Common myeloid progenitor, CD34-positive (primary cell): ENCODE data around the gene RABGGTA.

ENCODE experiments used
- CTCF ChIA-PET: fragments of 350-600 bp; sonication (Branson Sonifier 250); formaldehyde crosslinking; loops from one replicate; lab custom pipeline; 2021; ENCODE audit warnings: antibody characterized with exemption; lab: Charles Lee
- POLR2A ChIA-PET: fragments of 350-600 bp; sonication (Branson Sonifier 250); formaldehyde crosslinking; loops from one replicate; lab custom pipeline; 2021; ENCODE audit warnings: antibody characterized with exemption; lab: Charles Lee
- DNase-seq, 3 donors: peaks; one replicate each; pipeline versions ENCODE4 v3.0.0 to v3.0.0-alpha.2; 2013
- H3K27ac ChIP-seq, 2 experiments: 1 replicate in 1 of 2; 2 replicates in 1 of 2; pipeline ENCODE4 v1.7.0; 2013; ENCODE audit warnings: inconsistent platforms in 2 of 2, low read length in 2 of 2, mild to moderate bottlenecking in 2 of 2, low read depth in 1 of 2, moderate library complexity in 1 of 2; ENCODE audit not compliant: severe bottlenecking in 2 of 2, insufficient read depth in 1 of 2, poor library complexity in 1 of 2
- H3K27me3 ChIP-seq, 5 experiments: replicated peaks in 2 of 5; 1 replicate in 3 of 5; 2 replicates in 2 of 5; pipeline versions ENCODE4 v1.6.1 to v1.7.0; 2013; ENCODE audit warnings: low read length in 4 of 5, mild to moderate bottlenecking in 2 of 5, moderate library complexity in 2 of 5, inconsistent platforms in 1 of 5; ENCODE audit not compliant: insufficient read depth in 5 of 5, control insufficient read depth in 4 of 5
- H3K36me3 ChIP-seq, 4 experiments: 1 replicate in 2 of 4; 2 replicates in 2 of 4; pipeline versions ENCODE4 v1.6.1 to v1.7.0; 2013; ENCODE audit warnings: low read length in 3 of 4, control low read depth in 1 of 4, mild to moderate bottlenecking in 1 of 4; ENCODE audit not compliant: control insufficient read depth in 4 of 4, insufficient read depth in 4 of 4
- H3K4me1 ChIP-seq, 4 experiments: 1 replicate in 3 of 4; 2 replicates in 1 of 4; pipeline versions ENCODE4 v1.6.1 to v1.7.1; 2013; ENCODE audit warnings: low read length in 3 of 4, mild to moderate bottlenecking in 3 of 4, control low read depth in 1 of 4, inconsistent platforms in 1 of 4, moderate library complexity in 1 of 4; ENCODE audit not compliant: control insufficient read depth in 4 of 4, insufficient read depth in 4 of 4; ENCODE audit errors: control extremely low read depth in 1 of 4
- H3K4me3 ChIP-seq, 7 experiments: 1 replicate in 4 of 7; 2 replicates in 3 of 7; pipeline versions ENCODE4 v1.5.1 to v1.7.0; 2013; ENCODE audit warnings: mild to moderate bottlenecking in 7 of 7, low read length in 6 of 7, moderate library complexity in 6 of 7, inconsistent platforms in 2 of 7, low read depth in 2 of 7, control low read depth in 1 of 7; ENCODE audit not compliant: insufficient read depth in 4 of 7, control insufficient read depth in 1 of 7; ENCODE audit errors: extremely low read depth in 1 of 7
- H3K9me3 ChIP-seq, 5 experiments: 1 replicate in 4 of 5; 2 replicates in 1 of 5; pipeline versions ENCODE4 v1.6.1 to v1.7.1; 2013; ENCODE audit warnings: low read length in 4 of 5, mild to moderate bottlenecking in 2 of 5, inconsistent platforms in 1 of 5, low read depth in 1 of 5, moderate library complexity in 1 of 5; ENCODE audit not compliant: control insufficient read depth in 4 of 5, insufficient read depth in 2 of 5; ENCODE audit errors: control extremely low read depth in 1 of 5
- WGBS: methylation state at CpG from one replicate; pipeline ENCODE4 v1.1.5; 2013; ENCODE audit not compliant: insufficient coverage; 5-methylcytosine and 5-hydroxymethylcytosine counted together

Gene RABGGTA

DNA sequence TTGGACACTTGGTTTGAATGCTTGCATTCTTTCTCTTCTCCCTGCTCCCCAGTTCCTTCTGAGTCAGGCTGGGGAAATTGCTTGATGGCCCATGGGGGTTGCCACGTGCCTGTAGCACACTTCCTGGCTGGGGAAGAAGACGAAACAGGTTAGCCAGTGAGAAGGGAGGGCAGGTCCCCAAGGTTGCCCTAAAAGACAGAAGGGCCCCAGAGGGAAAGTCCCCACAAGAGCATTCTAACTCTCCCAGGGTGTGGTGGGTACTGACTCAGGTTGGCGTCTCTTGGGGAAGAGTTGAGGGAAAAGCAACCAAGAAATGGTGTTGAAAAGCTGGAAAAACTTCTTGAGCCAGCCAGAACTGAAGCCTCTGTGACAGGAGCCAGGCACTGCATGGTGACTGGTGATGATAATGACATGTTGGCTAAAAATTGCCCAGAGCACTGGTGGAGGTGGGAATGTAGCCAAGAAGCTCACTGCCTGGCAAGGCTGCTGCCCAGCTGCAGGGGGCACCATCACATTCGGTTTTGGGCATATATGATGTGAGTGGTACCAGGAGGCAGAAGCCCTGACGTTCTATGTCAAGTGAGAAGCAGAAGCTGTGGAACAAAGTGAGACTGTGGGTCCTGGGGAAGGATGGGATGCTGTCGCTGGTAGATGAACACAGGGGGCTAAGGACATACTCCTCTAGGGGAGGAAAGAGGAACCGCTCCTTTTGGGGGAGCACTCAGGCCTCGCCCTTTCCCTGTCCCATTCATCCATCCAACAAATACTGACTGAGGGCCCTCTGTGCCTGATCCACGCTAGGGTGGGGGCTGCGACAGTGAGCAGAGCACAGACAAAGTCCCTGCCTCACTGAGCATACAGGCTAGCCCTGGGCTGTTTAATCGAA, 8.1 kb upstream of the RABGGTA start:
- ChIA-PET POLR2A (interaction anchor here (1.2 kb wide), 1 partner anchor 37 kb away, joined by 3 read pairs; the partner anchor contains the start of gene TINF2), CTCF (interaction anchor here (0.8 to 13.1 kb wide), 19 partner anchors 7 to 157 kb away, joined by 3 to 153 read pairs (median 7); partner anchors contain the start of genes CIDEB, DHRS1, LTB4R and LTB4R2)
- Histone ChIP-seq H3K36me3 (no peaks in the 10 kb centered on the region), H3K27me3 (no peaks in the 10 kb centered on the region), H3K4me1 (peaks cover 19 to 62% (median 38%) of the 10 kb centered on the region in 4 experiments), H3K4me3 (peak overlapping the region in 1 of 7 experiments; percentile 1), H3K9me3 (no peaks in the 10 kb centered on the region), H3K27ac (no peak overlapping the region)
- DNase-seq, result peak; percentile 79 to 89 (median 88)
- 49% methylated on average over 7 of the region's 11 CpGs for WGBS

GRCh38 chr14:24278424-24278823, 7.0 kb upstream of the RABGGTA start:
- Histone ChIP-seq H3K27me3 (no peaks in the 10 kb centered on the region), H3K4me3 (no peak overlapping the region), H3K27ac (no peak overlapping the region), H3K36me3 (no peaks in the 10 kb centered on the region), H3K9me3 (no peaks in the 10 kb centered on the region), H3K4me1 (peaks cover 21 to 73% (median 41%) of the 10 kb centered on the region in 4 experiments)
- 98% methylated on average over 5 of the region's 5 CpGs for WGBS
- ChIA-PET POLR2A (interaction anchor here (0.7 to 1.4 kb wide), 2 partner anchors 35 to 43 kb away, joined by 3 to 4 read pairs; no protein-coding TSS in a partner anchor), CTCF (interaction anchor here (1.0 to 13.1 kb wide), 10 partner anchors 8 to 62 kb away, joined by 3 to 153 read pairs (median 20); partner anchors contain the start of genes CIDEB, DHRS1, LTB4R and LTB4R2)
- DNase-seq, result peak in 1 of 3 donors; percentile 12

GRCh38 chr14:24277606-24278321, 6.4 kb upstream of the RABGGTA start:
- ChIA-PET POLR2A (interaction anchor here (0.7 to 1.4 kb wide), 2 partner anchors 35 to 43 kb away, joined by 3 to 4 read pairs; no protein-coding TSS in a partner anchor), CTCF (interaction anchor here (0.8 to 13.1 kb wide), 11 partner anchors 7 to 61 kb away, joined by 3 to 153 read pairs (median 9); partner anchors contain the start of genes CIDEB, DHRS1, LTB4R and LTB4R2)
- WGBS, result 13% methylated on average over 8 of the region's 11 CpGs
- no peaks in the 10 kb centered on the region for H3K27me3 ChIP-seq
- H3K4me1 ChIP-seq, result peaks cover 21 to 74% (median 41%) of the 10 kb centered on the region in 4 experiments
- H3K9me3 ChIP-seq, result no peaks in the 10 kb centered on the region
- DNase-seq, result peak; percentile 86 to 97 (median 96)
- peak overlapping the region in 3 of 7 experiments; percentile 20 to 25 (median 23) for H3K4me3 ChIP-seq
- H3K36me3 ChIP-seq, result no peaks in the 10 kb centered on the region
- no peak overlapping the region for H3K27ac ChIP-seq

- Histone ChIP-seq H3K9me3 (no peaks in the 10 kb centered on the region), H3K27me3 (no peaks in the 10 kb centered on the region), H3K4me1 (peaks cover 21 to 77% (median 43%) of the 10 kb centered on the region in 4 experiments), H3K36me3 (no peaks in the 10 kb centered on the region), H3K27ac (no peak overlapping the region), H3K4me3 (peak overlapping the region in 1 of 7 experiments; percentile 2)
- CTCF ChIA-PET, result interaction anchor here (0.8 to 13.1 kb wide), 10 partner anchors 10 to 61 kb away, joined by 3 to 153 read pairs (median 6); partner anchors contain the start of genes CIDEB, DHRS1, LTB4R and LTB4R2
- POLR2A ChIA-PET, result interaction anchor here (1.4 kb wide), 1 partner anchor 34 kb away, joined by 3 read pairs; no protein-coding TSS in a partner anchor
- DNase-seq, result no peak
- 97% methylated on average over 6 of the region's 6 CpGs for WGBS
Measured at GRCh38 chr14:24277071-24277470, 5.7 kb upstream of the RABGGTA start.

DNA sequence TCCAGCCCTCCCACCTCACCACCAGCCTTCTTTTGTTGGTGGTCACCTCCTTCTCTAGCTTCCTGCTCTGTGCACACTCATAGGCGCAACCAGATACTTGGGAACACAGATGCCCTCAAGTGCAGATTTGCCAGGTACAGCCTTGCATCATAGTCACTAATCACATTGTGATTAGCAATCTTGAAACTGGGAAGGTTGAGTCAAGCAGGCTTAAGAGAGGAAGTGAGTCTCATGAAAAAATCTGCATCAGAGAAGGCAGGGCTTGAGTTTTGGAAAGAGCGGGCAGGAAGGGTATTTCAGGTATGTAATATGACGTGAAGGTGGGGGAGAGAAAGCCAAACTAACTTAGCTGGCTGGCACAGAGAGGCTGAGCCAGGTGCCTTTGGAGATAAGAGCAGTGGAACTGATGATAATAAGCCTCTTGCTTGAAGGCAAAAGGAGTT, 2.7 kb upstream of the RABGGTA start:
- H3K27ac ChIP-seq, result no peak overlapping the region

DNA sequence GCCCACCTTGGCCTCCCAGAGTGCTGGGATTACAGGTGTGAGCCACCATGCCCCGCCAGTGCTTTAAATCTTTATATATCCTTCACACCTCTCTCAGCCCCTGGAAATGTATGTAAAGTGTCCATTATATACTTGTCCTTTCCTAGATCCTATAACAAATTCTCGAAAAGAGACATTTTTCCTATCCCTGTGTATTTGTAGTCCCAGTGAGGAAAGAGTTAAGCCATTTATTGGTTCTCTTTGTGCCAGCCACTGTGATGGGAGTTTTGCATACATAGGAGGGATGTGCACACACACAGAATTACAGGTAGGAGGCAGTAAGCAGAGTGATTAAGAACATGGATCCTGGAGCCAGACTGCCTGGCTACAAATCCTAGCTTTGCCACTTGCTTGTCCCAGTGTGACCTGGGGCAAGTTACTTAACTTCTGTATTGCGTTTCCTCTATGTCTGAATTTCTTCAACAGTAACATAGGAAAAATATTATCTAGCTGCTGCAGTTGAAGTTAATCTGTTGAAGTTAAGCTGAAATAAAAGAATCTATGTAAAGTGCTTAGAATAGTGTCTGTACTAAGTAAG, 2.1 kb upstream of the RABGGTA start:
- CTCF ChIA-PET, result interaction anchor here (1.3 to 13.1 kb wide), 5 partner anchors 7 to 33 kb away, joined by 4 to 119 read pairs (median 23); partner anchors contain the start of genes CIDEB, LTB4R, LTB4R2 and TINF2
- no peak overlapping the region for H3K4me3 ChIP-seq
- peaks cover 0 to 6% (median 2%) of the 10 kb centered on the region in 4 experiments for H3K36me3 ChIP-seq
- peak in 1 of 3 donors; percentile 16 for DNase-seq
- no peak overlapping the region for H3K27ac ChIP-seq
- no peaks in the 10 kb centered on the region for H3K9me3 ChIP-seq
- POLR2A ChIA-PET, result interaction anchor here (1.4 kb wide), 1 partner anchor 31 kb away, joined by 4 read pairs; the partner anchor contains the start of gene TINF2
- H3K27me3 ChIP-seq, result no peaks in the 10 kb centered on the region
- H3K4me1 ChIP-seq, result peaks cover 11 to 60% (median 38%) of the 10 kb centered on the region in 4 experiments
- no CpG with 5 or more reads among the region's 3 CpGs for WGBS

More for the DNA sequence above, 2.7 kb upstream of the RABGGTA start:
- POLR2A ChIA-PET, result interaction anchor here (1.4 kb wide), 1 partner anchor 32 kb away, joined by 4 read pairs; the partner anchor contains the start of gene TINF2
- H3K36me3 ChIP-seq, result peaks cover 0 to 4% (median under 1%) of the 10 kb centered on the region in 4 experiments
- no peaks in the 10 kb centered on the region for H3K27me3 ChIP-seq
- peaks cover 17 to 66% (median 45%) of the 10 kb centered on the region in 4 experiments for H3K4me1 ChIP-seq
- H3K9me3 ChIP-seq, result no peaks in the 10 kb centered on the region
- CTCF ChIA-PET, result interaction anchor here (0.6 to 13.1 kb wide), 6 partner anchors 7 to 626 kb away, joined by 3 to 119 read pairs (median 14); partner anchors contain the start of genes CIDEB, LTB4R, LTB4R2 and TINF2
- no peak overlapping the region for H3K4me3 ChIP-seq
- peak in 2 of 3 donors; percentile 35 to 56 for DNase-seq
- 69% methylated on average over 3 of the region's 3 CpGs for WGBS
